ENCODE results near the gene RHBG. TPM values are rescaled to one million over a fixed set of nuclear protein-coding genes. Genes with fewer than 3 reads are reported as not detected.

The RHBG gene
- total RNA-seq, 4 donors from 2014 or later = not detected

DNA sequence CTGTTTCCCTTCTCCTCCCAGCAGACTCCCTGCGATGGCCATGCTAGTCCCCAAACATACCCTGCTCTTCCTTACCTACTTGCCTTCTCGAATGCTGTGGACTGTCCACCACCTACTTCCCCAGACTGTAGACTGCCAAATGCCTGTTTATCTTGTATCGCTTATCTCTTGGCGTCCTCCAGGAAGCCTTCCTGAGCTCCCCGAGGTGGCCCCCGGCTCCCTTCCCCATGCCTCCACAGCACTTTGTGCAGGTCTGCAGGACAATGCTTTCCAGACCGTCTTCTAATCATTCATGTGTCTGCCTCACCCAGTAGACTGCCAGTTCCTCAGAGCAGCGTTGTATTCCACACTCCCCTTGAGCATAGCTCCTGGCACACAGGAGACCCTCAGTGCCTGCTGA is 41.7 kb downstream of the RHBG start:
- H3K4me3 ChIP-seq = no peak overlapping the region
- H3K27ac ChIP-seq (replicated peaks in 1 of 4) = no peak overlapping the region
- H3K9me3 ChIP-seq = no peaks in the 10 kb centered on the region
- intact Hi-C loops (cut with DNase I) = no loop called here
- H3K27me3 ChIP-seq = peaks cover 0 to 90% (median 8%) of the 10 kb centered on the region in 4 donors
- no peak for DNase-seq (ENCODE audit: extremely low spot score)
- no peaks in the 10 kb centered on the region for H3K36me3 ChIP-seq
- no peak for TF ChIP-seq CTCF (IDR thresholded peaks at IDR 0.05)
- TF ChIP-seq POLR2A (IDR thresholded peaks at IDR 0.05; ENCODE audit: low read depth) = no peak
- no peak for TF ChIP-seq POLR2AphosphoS5 (IDR thresholded peaks at IDR 0.05)
- TF ChIP-seq EP300 (IDR thresholded peaks at IDR 0.05) = no peak
- no peaks in the 10 kb centered on the region for H3K4me1 ChIP-seq
- 79% methylated on average over 8 of the region's 8 CpGs for WGBS

GRCh38 chr1:156412653-156413321 is 43.8 kb downstream of the RHBG start:
- no peak for DNase-seq (ENCODE audit: extremely low spot score)
- 85% methylated on average over 10 of the region's 10 CpGs for WGBS
- H3K36me3 ChIP-seq = no peaks in the 10 kb centered on the region
- H3K27me3 ChIP-seq = peaks cover 0 to 90% (median 17%) of the 10 kb centered on the region in 4 donors
- H3K4me1 ChIP-seq = no peaks in the 10 kb centered on the region
- H3K9me3 ChIP-seq = no peaks in the 10 kb centered on the region
- no peak overlapping the region for H3K27ac ChIP-seq (replicated peaks in 1 of 4)
- intact Hi-C loops (cut with DNase I) = no loop called here
- TF ChIP-seq EP300 (IDR thresholded peaks at IDR 0.05) (no peak), POLR2AphosphoS5 (IDR thresholded peaks at IDR 0.05) (no peak), CTCF (IDR thresholded peaks at IDR 0.05) (no peak), POLR2A (IDR thresholded peaks at IDR 0.05; ENCODE audit: low read depth) (no peak)
- H3K4me3 ChIP-seq = no peak overlapping the region

DNA sequence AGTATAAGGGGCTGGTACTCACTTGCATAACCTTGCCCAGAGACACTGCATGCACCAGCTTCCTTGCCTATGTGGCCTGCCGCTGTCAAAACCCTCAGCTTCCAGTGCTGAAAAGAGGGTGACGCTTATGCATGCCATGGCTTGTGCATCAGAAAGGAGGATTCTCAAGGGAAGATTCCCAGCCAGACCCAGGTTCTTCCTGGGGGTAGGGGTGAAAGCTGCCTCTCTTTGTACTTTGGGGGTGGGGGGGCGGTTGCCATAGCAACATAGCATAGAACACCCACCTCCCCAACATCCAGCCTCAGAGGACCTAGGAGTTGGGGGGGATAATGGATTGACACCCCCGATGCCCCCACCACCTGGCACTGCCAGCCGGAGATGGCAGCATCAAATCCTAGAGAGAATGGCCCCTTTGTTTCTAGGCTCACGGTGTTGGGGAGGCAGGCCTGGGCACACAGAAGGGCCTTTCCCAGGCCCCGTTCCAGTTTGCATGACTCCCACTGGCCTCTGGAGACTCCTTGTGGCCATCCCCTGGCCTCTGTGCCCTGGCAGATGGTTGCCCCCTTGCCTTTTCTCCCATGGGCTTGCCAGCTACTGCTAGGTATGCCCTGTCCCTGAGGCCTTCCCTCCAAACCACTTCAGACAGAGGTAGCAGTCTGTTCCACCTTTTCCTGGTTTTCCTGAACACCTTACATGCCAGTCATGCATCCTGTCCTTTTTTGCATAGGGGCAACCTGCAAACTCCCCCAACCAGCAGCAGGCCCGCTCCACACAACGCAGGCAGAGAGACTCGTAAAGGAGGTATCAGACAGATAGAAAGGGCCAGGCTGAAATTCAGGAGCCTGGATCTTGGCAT is 44.6 kb downstream of the RHBG start:
- DNase-seq (ENCODE audit: extremely low spot score) = no peak
- WGBS = 63% methylated on average over 9 of the region's 10 CpGs
- TF ChIP-seq POLR2AphosphoS5 (IDR thresholded peaks at IDR 0.05) (no peak), POLR2A (IDR thresholded peaks at IDR 0.05; ENCODE audit: low read depth) (no peak), CTCF (IDR thresholded peaks at IDR 0.05) (no peak), EP300 (IDR thresholded peaks at IDR 0.05) (no peak)
- peaks cover 0 to 90% (median 23%) of the 10 kb centered on the region in 4 donors for H3K27me3 ChIP-seq
- no peaks in the 10 kb centered on the region for H3K36me3 ChIP-seq
- H3K27ac ChIP-seq (replicated peaks in 1 of 4) = no peak overlapping the region
- H3K4me3 ChIP-seq = no peak overlapping the region
- intact Hi-C loops (cut with DNase I) = no loop called here
- H3K9me3 ChIP-seq = no peaks in the 10 kb centered on the region
- no peaks in the 10 kb centered on the region for H3K4me1 ChIP-seq

GRCh38 chr1:156414461-156415064 is 45.6 kb downstream of the RHBG start:
- H3K4me1 ChIP-seq = peaks cover 0 to 2% (median 0%) of the 10 kb centered on the region in 4 donors
- no peak overlapping the region for H3K27ac ChIP-seq (replicated peaks in 1 of 4)
- no peak for TF ChIP-seq POLR2AphosphoS5 (IDR thresholded peaks at IDR 0.05)
- TF ChIP-seq CTCF (IDR thresholded peaks at IDR 0.05) = no peak
- TF ChIP-seq POLR2A (IDR thresholded peaks at IDR 0.05; ENCODE audit: low read depth) = no peak
- TF ChIP-seq EP300 (IDR thresholded peaks at IDR 0.05) = no peak
- no peaks in the 10 kb centered on the region for H3K36me3 ChIP-seq
- intact Hi-C loops (cut with DNase I) = no loop called here
- H3K9me3 ChIP-seq = no peaks in the 10 kb centered on the region
- 15% methylated on average over 8 of the region's 8 CpGs for WGBS
- peaks cover 4 to 90% (median 30%) of the 10 kb centered on the region in 4 donors for H3K27me3 ChIP-seq
- DNase-seq (ENCODE audit: extremely low spot score) = no peak
- H3K4me3 ChIP-seq = no peak overlapping the region
